NK-92 (cell line): Measurements from ENCODE around the gene CYSTM1.
"Not testable (repeated sequence)": the region's sequence is repeated elsewhere in the genome, so short reads cannot be mapped to it uniquely, and the experiment has no call there.

Source experiments
- DNase-seq: peaks from one replicate; lab custom pipeline; 2025; ENCODE audit not compliant: unreplicated experiment; lab: John Stamatoyannopoulos, UW

CYSTM1 gene

DNA sequence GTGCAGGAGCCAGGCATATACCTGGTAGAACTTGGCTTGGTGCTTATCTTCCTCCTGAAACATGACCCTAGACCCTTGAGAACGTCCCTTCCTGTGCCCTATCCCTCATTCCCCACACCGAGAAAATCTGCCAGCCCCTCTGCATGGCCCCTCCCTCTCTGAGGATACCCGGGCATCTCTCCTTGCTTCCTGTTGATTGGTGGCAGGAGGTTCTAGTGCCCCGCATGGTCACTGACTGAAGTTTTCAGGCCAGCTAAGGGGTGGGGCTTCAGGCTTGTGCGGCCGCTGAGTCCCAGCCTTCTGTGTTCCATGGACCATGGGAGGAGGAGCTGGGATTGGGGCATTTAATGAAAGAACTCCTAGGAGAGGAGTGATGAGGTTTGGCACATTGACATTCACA, 26.5 kb upstream of the CYSTM1 start:
- DNase-seq: no peak

DNA sequence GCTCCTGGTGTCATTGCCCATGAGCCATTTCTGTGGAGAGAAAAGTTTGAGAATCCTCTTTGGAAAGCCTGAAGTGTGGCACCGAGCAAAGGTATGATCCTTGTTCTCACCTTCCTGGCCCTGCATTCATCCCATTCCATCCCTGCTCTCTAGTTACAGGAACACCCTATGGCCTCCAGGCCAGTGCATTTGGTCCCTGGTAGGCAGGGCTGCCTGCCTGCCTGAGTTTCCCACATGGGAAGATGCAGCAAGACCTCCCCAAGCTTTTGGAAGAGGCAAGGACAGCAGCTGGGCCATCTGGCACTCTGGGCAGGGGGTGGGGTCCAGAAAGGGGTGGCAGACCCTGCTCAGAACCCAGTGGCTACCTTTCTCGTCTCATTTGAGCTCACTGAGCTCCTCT, 24.8 kb upstream of the CYSTM1 start:
- DNase-seq: no peak

DNA sequence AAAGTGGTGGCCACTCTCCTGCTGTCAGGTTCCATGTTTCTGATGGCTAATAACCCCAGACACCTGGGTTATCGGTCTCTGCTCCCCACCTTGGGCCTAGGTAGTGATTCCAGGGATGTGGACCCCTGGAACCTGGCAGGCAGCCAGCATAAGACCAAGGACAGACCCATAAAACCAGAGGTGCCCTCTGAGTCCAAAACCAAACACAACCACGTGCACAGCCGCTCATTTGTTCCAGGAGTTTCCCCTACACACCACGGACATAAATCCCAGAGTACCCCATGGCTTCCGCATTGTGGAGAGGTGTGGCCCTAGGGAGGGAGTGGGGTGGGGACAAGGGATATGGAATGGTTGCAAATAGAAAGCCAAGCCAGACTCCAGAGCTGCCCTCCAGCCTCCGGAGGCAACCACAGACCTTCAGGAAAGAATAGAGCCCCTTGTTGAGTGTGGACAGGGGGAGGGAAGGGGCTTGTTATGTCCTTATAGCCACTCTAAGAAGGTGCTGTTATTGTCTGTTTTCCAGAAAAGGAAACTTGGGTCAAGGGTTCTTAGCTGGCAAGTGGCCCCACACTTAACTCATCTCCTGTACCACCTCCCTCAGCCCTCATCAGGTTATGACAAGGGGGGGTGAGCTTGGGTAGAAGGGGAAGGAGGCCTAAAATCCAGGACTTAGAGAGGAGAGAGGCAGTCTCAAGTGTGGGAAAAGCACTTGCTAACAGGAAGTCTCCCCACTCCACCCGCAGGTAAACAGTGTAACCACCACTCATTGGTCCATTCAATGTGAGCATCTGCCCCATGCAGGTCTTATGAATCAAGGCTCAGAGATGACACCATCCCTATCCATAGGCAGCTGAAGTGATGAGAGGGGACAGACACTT, 23.6 kb upstream of the CYSTM1 start:
- no peak for DNase-seq

DNA sequence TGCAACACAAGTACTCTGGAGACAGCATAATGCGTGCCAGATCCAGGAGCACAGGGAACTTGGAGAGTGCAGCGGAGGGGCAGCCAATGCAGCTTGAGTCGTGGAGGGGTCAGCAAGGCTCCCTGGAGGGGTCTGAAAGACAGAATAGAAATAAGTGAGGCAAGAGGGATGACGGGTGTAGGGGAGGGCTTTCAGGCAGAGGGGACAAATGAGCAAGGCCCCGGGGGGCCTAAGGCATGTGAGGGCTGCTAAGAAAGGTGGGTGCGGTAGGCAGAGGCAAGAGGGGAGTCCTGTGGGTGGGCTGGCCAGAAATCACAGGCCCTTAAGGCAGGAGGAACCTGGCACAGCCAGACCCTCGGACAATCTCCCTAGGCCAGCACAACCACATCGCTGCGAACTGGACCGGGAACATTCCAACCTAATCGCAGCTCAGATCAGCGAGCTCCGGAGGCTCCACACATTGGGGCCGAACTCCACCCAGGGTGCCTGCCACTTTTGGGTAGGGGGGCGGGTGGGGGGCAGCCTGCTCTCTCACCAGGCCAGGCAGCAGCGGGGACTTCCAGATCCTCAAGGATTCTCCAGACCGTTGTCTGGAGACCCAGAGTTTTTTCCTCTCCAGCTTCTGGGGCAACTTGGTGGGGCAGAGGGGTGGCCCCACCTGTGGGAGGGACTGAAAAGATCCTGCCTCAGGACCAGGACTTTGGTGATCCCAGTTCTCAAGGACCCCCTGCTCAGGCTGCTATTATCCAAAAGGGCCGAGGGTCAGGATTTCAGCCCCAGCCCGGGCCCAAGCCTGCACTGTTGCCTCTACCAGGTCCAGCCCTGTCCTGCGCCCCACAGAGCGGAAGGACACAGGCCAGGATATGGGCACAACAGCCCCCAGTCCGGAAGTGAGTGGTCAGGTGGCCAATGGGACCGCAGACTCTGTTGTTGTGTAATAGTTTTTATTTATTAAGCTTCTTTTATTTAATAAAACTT, 22.7 kb upstream of the CYSTM1 start:
- no peak for DNase-seq

DNA sequence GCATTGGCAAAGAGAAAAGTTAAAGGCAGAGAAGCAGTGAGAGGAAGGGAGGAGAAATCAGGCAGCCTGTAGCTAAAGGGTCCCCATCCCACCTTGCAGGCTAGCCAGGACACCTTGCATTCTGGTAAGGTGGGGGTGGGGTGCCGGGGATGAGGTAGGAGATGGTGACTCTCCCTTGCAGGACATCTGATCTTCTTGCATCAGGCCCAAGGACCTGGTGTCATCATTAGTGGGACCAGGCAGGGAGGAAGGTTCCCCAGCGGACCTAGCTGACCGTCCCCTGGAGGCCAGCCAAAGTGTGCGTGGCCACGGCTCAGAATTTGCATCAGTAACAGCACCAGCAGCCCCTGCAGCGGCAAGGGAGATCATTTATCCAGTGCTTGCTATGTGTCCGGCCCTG, 21.7 kb upstream of the CYSTM1 start:
- no peak for DNase-seq

DNA sequence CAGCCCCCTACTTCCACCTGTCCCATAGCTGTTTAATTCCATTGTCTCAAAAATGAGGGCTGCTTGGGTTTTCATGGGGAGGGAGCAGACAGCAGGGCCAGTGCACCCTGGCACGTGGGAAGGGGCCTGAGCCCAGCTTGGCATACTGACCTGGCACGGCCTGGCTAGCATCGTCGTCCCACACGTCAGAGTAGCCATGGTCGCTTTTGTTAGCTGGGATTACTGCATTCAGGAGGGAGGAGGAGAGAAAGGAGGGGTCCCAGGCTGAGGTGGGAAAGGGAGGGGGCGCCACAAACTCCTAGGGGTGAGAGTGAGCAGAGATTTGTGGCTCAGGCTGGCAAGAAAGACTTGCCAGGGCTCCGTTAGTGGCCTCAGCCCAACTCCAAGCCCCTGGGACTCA, 21.1 kb upstream of the CYSTM1 start:
- no peak for DNase-seq

DNA sequence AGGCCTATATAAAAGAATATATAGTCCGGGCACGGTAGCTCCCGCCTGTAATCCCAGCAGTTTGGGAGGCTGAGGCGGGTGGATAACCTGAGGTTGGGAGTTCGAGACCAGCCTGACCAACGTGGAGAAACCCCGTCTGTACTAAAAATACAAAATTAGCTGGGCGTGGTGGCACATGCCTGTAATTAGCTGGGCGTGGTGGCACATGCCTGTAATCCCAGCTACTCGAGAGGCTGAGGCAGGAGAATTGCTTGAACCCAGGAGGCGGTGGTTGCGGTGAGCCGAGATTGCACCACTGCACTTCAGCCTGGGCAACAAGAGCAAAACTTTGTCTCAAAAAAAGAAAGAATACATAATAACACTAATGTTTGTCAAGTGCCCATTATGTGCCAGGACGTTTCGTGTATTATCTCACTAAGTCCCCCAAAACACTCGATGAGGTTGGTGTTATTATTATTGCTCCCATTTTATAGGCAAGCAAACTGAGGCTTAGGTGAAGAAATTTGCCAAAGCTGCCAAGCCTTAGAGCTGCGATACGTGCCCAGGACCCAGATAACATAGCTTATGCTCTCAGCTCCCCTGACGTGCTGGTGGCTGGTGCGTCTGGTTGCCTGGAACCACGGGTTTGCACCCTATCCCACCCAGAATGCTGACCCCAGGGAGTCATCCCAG, 20.1 kb upstream of the CYSTM1 start:
- not testable (repeated sequence) for DNase-seq

DNA sequence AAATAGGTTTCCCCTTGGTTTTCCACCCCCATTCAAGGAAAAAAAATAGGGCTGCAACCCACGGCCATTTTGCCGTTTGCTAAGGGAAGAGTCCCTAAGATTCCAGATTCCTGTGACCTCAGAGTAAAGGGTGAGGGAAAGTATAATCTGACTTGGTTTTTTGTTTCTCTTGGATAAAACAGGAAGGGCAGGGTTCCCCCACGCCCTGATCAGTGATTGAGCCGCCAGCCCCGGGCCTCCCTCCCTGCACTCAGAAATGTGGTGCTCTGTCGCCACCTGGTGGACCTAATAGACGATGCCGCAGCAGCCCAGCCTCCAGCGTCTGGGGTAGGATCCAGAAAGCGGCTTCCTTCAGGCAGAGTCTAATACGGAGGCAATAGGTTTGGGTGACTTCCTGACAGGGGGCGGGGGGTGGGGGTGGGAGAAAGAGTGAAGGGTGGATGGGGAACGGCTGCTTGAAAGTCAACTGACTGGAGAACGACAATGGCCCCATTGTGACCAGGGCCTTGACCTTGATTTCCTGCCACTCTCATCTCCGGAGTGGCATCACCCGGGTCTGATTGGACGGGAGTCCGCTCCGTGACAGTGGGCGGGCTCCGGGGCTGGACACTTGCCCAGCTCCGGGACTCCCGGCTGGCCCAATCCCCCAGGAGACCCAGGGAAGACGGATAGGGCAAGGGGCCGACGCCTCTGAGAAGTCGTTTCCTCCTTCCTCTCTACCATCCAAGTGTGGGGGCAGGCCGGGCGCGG, 17.8 kb upstream of the CYSTM1 start:
- no peak for DNase-seq

DNA sequence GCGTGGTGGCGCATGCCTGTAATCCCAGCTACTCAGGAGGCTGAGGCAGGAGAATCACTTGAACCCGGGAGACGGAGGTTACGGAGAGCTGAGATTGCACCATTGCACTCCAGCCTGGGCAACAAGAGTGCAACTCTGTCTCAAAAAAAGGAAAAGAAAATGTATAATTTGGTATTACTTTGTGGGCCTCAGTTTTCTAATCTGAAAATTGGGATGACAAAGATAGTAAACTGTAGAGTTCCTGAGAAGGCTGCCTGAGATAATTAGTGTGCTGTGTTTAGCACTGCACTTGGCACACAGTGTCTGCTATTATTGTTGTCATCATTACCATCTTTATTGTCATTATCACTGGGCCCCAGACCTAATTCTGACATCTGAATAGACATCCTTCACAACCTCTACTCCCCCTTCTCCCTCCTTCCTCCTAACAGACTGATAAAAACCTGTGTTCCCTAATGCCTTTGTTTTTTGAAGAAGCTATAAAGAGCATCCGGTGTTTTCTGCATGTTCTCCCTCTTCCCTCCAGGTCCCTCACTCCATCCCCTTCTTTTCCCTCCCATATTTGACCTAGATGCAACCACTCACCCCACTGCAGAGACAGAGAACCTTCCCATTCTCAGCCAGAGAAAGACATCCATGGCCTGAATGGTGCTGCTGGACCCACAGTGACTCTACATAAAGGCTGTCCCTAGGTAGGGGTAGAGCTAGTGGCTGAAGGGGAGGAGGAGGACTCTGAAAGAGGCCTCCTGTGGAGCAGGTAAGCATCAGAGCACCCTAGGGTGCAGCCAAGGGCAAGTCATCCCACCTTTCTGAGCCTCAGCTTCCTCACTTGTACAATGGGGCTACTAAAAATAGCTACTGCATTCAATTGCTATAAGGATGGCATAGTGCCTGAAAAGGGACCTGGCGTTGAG, 15.7 kb upstream of the CYSTM1 start:
- DNase-seq: no peak

DNA sequence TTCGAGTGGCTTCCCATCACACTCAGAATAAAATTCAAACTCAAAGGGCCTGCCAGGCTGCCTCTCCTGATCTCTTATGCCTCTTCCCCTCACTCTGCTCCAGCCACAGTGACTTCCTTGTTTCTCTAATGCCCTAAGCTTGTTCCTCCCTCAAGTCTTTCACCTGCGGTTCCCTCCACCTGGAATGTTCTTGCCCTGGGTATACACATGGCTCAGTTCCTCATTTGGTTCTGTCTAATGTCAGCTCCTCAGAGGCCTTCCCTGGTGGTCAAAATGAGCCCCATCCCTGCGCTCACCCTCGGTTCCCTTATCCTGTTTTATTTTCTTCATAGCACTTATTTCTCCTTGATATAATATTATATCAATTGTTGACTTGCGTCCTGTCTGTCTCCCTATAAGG, 12.7 kb upstream of the CYSTM1 start:
- DNase-seq: no peak

DNA sequence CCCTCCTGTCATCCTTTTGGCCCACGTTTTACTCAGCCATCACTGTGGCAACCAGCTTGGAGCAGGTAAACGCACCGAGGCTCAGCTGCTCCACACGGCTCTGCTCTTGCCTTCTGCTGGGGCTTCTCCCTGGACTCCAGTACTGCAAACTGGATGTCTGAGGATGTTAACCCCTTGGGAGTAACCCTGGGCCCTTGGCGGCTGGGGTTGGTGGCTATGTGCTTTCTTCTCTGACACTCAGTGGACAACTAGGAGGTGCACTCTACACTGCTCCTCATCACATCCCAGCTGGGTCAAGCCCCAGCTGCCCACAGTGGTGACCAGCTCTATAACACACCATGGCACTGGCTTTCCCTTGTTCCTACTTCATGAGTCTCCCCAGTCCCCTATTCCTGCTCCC, 12.2 kb upstream of the CYSTM1 start:
- no peak for DNase-seq

DNA sequence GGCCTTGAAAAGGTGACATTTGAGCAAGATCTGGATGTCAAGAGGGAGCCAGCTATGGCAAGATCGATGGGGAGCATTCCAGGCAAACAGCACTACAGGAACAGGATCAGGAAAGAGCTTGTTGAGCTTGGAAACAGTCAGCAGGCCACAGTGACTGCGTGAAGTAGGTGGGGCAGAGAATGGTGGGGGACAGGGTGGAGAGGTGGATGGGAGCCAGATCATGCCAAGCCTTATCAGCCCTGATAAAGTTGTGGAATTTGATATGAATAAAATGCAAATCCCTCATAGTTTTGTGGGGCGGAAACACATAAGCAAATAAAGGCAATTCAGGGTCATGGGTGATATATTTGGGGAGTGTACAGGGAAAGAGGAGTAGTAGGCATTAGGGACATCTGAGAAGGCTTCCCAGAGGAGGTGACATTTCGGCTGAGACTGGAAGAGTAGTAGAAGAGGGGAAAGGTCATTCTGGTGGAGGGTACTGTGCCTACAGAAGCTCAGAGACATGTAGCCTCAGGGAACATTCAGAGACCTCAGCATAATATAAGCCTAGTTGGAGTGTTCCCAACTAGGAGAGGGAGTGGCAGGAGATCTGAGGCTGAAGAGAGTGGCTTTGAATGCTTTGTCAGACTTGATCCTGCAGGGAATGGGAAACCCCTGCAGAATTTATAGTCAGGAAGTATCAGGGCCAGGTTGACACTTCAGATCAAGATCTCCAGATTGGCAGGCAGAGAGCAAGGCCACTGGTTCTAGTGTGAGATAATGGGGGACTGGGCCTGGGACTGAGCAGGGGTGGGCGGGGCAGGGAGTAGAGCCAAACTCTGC, 9.7 kb upstream of the CYSTM1 start:
- no peak for DNase-seq

DNA sequence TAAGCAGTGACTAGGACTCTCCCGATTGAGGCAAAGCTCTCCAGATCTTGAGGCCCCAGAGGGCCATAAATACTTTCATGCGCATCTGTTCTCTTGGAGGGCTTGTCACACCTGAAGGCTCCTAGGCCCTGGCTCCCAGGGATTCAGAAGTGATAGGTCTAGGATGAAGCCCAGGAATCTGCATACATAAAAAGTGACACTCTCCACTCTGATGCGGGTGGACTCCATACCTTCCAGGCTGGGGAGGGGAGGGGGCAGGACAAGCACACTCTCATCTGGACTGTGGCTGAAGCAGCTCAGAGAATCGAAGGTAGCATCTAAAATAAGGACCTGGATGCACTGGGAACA, 9.1 kb upstream of the CYSTM1 start:
- DNase-seq: no peak

DNA sequence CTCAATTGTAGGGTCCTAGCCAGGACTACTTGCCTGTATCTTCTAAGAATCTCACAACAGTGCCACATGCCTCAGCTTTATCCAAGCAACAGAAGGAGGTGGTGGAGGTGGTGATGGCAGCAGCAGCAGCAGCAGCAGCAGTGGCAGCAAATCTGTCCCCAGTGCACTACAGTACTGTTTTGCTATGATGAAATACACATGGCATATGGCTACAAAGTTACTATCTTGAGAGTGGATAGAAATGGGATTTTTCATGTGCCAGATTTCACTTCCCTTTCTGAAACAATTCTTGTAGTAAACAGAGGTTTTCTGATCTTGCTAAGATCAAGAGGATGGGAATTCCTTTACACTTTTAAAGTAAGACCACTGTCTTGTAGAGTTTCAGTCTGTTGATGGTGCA, 8.1 kb upstream of the CYSTM1 start:
- DNase-seq: no peak

DNA sequence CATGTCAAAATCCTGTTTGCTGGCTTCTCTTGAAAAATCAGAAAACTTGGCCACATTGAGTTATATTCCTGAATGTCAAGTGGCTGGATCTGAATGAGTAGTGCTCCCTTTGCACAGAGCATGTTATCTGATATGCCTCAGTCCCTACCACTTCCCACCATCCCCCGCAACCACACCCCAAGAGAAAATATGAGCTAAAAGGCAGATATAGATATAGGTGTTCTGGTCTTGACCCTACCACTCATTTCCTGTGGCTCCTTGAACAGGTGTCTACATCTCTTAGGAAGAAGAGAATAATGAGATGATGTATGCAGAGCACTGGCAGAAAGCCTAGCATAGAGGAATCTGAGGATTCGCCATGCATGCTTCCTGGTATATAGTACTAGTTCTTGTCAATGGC, 6.6 kb upstream of the CYSTM1 start:
- DNase-seq: no peak

DNA sequence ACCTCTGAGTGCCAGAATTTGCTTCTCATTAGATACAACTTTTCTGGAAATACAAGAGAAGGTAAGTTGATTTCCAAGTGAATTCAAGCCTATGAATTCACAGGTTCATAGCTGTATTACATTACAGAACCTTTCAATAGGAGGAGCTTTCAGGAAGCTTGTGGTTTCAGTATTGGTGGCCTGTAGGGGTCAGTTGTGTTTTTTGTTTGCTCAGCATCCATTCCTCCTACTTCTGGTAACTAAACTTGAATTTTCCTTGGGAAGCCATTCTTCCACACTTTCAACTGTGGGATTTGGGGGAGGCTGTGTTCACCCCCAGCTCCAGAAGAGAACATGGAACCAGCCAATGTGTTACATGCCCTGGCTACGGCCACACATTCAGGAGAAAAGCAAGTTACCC, 5.6 kb upstream of the CYSTM1 start:
- DNase-seq: no peak

DNA sequence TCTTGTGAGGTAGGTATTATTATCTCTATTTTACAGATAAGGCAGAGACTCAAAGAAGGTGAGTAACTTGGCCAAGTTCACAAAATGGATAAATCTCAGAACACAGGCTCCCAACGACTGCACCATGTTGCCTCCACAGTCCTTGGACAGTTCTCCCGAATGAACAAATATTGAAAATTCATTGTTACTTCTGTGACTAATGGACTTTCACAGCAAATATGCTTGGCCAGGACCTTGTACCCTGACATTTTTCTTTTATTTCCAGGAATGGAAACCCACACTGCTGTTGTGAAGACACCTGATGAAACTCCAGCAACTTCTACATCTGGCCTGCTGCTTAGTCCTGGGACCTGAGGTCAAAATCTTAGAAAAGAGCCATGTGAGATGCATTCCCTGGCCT, 2.5 kb upstream of the CYSTM1 start:
- DNase-seq: no peak

DNA sequence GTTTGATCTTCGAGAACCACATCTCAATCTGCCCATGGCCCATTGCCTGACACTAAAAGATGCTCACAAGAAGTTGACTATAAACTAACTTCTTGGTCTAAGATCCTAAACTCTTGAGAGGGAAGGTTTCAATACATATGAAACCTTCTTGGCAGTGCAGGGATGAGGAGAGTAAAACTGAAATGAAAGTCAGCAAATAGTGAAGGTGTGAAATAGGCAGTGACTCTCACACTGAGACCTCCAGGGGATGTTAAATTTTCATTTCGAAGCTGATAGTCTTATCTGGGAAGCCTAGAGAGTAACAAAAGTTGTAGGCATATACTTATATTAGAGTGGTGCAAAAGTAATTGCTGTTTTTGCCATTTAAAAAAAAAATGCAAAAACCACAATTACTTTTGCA, 974 bp upstream of the CYSTM1 start:
- no peak for DNase-seq
